HPDE6-E6E7 (cell line): Measurements from ENCODE around the gene KRT34.

Source experiments
- DNase-seq: peaks from one replicate; pipeline ENCODE4 v3.0.0; 2011; ENCODE audit warnings: missing footprints; ENCODE audit errors: extremely low spot score

KRT34 gene

DNA sequence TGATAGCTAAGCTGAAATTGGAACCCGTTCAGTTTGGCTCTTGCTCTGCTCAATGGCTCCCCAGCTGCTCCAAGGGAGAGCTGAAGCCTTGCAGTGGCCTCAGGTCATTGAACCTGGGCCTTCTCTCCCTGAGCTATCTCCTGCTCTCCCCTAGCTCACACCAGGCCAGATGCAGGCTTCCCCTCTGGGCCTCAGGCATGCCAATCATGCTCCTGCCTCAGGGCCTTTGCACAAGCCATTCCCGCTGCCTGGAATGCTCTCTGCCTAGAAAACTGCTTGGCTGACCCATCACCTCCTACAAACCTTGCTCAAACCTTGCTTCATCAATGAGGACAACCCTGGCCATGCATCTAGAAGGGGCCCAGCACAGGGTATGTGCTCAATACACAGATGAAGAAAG is 49.9 kb downstream of the KRT34 start:
- no peak for DNase-seq

DNA sequence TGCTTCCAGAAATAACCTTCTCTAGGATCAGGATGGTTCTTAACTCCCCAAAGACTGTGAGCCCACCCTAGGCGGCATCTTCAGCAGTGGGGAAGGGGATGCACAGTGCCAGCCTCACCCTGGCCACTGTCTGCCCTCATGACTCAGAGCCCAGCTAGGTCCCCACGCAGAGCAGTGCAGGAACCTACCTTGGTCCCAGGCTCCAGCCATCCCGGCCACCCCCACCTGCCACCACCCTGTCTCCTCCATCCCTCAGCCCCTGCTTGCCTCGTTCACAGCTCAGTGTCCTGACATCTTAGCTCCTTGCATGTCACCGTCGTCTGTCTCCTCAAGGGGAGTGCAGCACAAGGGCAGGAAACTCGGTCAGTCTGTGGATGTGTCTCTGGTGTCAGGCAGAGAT is 50.5 kb downstream of the KRT34 start:
- no peak for DNase-seq

DNA sequence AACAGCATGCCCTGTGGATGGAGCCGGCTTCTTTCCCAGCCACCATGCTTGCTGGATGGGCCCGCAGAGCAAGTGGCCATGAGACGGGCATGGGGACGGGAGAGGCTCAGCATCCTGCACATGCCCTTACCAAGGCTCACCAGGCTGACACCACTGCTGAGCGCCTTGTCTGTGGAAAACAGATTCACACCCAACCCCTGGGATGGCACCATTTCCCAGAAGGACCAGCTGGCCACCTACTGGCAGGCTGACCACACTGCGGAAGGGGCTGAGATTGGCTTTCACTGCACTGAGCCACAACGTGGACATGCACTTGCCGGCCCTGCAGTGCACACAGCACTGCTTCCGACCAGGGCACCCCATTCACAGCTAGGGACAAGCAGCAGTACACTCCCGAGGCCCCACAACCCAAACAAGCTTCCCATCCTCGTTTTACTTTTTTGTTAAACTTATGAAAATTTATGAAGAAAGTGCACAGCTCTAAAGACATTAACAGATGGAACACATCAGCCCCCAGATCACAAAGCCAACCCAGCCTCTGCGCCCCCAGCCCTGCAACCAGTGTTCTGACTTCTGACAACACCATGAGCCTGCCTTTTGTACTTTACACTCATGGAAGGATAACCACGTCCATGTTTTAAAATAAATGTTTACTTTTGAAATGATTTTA is 52.7 kb downstream of the KRT34 start:
- peak; percentile 57 for DNase-seq

GRCh38 chr17:41328207-41328606 is 53.9 kb downstream of the KRT34 start:
- DNase-seq = no peak
